Cardiac muscle cell (in vitro differentiated cells and primary cell): ENCODE results near the gene TSPAN9. TPM values are rescaled to one million over a fixed set of nuclear protein-coding genes. Genes with fewer than 3 reads are reported as not detected.

Source experiments
- DNase-seq, 2 donors: peaks; one replicate each; pipeline versions ENCODE4 v3.0.0 to v3.0.0-alpha.2; 2010 to 2017; ENCODE audit warnings: low read depth in 1 of 2, low spot score in 1 of 2
- H3K27ac ChIP-seq: fragments of 200-600 bp; sonication (generic); 2 replicates; pipeline ENCODE4 v1.5.1; 2016
- H3K27me3 ChIP-seq: fragments of 200-600 bp; sonication (generic); 2 replicates; pipeline ENCODE4 v1.6.0; 2016; ENCODE audit warnings: control low read depth
- H3K36me3 ChIP-seq: fragments of 200-600 bp; sonication (generic); 2 replicates; pipeline ENCODE4 v1.5.1; 2016; ENCODE audit warnings: control low read depth
- H3K4me1 ChIP-seq: fragments of 200-600 bp; sonication (generic); 2 replicates; pipeline ENCODE4 v1.8.1; 2017; ENCODE audit warnings: low read depth, mild to moderate bottlenecking, mixed run types
- H3K4me3 ChIP-seq: fragments of 200-600 bp; sonication (generic); 2 replicates; pipeline ENCODE4 v1.5.1; 2016; ENCODE audit warnings: mild to moderate bottlenecking
- H3K9me3 ChIP-seq: fragments of 200-600 bp; sonication (generic); 2 replicates; pipeline ENCODE4 v1.5.1; 2017; ENCODE audit warnings: low read depth, mild to moderate bottlenecking, control low read depth
- polyA plus RNA-seq: library from polyadenylated mRNA; unstranded; fragments of >200 nt; fragmentation: Nextera tagmentation; extraction: Ambion mirVana; gene quantifications from 2 replicates; pipeline ENCODE4 v1.2.1, GENCODE V29; 2016
- total RNA-seq: library from RNA; depleted of rRNA; stranded (reverse); fragments of >200 nt; gene quantifications from 2 replicates; pipeline ENCODE4 v1.2.3, GENCODE V29; 2016
- TF ChIP-seq, protein P1 (sequence below): IDR thresholded peaks from 2 replicates; pipeline ENCODE4 v1.5.1; 2012; ENCODE audit warnings: low read depth, mild to moderate bottlenecking, low read length

The TSPAN9 gene
- total and polyA plus RNA-seq, 2 experiments from 2014 or later = 13.3 to 199 TPM

DNA sequence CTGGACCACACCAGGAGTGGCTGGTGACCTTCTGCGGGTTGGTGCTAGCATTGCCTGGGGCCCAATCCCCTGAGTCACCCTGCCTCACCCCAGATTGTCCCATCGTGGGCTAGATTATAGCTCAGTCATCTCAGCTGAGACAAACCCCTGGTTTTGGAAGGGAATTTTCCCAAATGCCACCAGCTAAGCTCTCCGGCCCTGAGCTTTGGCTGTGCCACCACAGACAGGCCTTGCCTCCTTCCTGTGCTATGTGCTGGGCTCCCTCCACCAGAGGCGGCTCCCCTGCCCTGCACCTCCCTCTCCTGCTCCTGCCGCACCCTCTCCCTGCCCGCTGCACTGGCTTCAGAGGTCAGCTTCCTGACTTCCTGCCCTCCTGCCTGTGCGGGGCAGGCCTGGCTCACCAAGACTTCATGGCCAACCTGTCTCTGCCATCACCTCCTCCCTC is 196.3 kb downstream of the TSPAN9 start:
- no peak overlapping the region for H3K27ac ChIP-seq
- H3K36me3 ChIP-seq = no peaks in the 10 kb centered on the region
- H3K9me3 ChIP-seq = no peaks in the 10 kb centered on the region
- TF ChIP-seq, protein P1, sequence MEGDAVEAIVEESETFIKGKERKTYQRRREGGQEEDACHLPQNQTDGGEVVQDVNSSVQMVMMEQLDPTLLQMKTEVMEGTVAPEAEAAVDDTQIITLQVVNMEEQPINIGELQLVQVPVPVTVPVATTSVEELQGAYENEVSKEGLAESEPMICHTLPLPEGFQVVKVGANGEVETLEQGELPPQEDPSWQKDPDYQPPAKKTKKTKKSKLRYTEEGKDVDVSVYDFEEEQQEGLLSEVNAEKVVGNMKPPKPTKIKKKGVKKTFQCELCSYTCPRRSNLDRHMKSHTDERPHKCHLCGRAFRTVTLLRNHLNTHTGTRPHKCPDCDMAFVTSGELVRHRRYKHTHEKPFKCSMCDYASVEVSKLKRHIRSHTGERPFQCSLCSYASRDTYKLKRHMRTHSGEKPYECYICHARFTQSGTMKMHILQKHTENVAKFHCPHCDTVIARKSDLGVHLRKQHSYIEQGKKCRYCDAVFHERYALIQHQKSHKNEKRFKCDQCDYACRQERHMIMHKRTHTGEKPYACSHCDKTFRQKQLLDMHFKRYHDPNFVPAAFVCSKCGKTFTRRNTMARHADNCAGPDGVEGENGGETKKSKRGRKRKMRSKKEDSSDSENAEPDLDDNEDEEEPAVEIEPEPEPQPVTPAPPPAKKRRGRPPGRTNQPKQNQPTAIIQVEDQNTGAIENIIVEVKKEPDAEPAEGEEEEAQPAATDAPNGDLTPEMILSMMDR = no peak
- H3K4me1 ChIP-seq = no peaks in the 10 kb centered on the region
- H3K4me3 ChIP-seq = no peak overlapping the region
- no peak for DNase-seq
- H3K27me3 ChIP-seq = no peaks in the 10 kb centered on the region

DNA sequence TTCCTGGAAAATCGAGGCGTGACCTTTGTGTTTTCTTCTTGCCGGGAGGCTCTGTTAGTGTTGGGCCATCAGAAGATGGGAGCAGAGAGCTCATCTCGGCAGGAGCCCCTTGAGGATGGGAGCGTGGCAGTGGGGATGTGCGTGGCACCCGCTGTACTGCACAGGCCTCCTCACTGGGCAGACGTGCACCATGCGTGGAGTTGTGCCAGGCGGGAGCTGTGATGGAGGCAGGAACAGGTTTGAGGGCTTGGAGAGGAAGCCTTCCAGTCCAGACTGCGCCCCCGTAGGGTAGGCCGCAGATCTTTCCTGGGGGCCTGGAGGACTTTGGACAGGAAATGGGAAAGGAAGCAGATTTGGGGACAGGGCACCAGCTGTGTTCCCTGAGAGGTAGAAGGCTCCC is 197.5 kb downstream of the TSPAN9 start:
- no peak overlapping the region for H3K27ac ChIP-seq
- no peaks in the 10 kb centered on the region for H3K36me3 ChIP-seq
- H3K27me3 ChIP-seq = no peaks in the 10 kb centered on the region
- no peak for DNase-seq
- H3K9me3 ChIP-seq = no peaks in the 10 kb centered on the region
- H3K4me1 ChIP-seq = no peaks in the 10 kb centered on the region
- TF ChIP-seq, protein P1 = no peak
- no peak overlapping the region for H3K4me3 ChIP-seq

DNA sequence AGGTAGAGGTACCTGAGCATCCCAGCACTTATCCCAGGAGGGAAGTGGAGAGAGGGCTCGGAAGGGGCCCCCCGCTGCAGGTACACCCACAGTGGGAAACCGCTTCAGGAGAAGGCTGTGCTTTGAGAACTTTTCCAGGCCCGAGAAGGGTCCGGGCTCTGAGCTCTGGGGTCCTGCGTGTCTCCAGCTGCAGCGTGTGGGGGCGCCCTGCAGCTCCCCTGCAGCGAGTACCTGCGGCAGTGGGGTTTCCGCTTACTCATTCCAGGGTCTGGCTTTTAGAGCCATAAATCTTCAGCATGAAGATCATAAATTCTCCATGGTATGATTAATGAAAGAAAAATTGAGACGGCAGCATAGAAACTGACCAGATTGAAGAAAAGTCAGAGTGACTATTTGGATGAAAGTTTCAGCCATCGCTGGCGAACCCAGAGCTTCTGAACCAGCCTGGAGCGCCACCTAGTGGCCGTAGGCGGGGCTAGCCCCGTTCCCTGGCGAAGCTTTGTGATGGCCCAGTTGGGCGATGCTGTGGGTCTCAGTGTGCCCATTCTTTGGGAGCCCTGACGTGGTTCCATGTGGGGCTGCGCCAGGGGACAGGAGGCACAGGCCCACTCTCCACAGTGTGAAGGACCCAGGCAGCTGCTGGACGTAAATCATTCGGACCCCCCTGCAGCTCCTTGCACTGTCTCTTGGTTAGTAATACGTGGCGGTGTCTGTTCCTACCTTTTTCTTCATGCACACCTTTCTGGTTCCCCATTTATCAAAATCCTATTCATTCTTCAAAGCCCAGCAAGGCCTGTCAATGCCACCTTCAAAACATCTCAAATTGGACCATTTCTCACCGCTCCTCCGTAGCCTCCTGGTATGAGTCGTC is 198.2 kb downstream of the TSPAN9 start:
- peak; percentile 77 to 84 for DNase-seq
- H3K27ac ChIP-seq = no peak overlapping the region
- TF ChIP-seq, protein P1 = peak; percentile 97
- no peaks in the 10 kb centered on the region for H3K27me3 ChIP-seq
- H3K9me3 ChIP-seq = no peaks in the 10 kb centered on the region
- H3K4me1 ChIP-seq = no peaks in the 10 kb centered on the region
- H3K36me3 ChIP-seq = no peaks in the 10 kb centered on the region
- no peak overlapping the region for H3K4me3 ChIP-seq

DNA sequence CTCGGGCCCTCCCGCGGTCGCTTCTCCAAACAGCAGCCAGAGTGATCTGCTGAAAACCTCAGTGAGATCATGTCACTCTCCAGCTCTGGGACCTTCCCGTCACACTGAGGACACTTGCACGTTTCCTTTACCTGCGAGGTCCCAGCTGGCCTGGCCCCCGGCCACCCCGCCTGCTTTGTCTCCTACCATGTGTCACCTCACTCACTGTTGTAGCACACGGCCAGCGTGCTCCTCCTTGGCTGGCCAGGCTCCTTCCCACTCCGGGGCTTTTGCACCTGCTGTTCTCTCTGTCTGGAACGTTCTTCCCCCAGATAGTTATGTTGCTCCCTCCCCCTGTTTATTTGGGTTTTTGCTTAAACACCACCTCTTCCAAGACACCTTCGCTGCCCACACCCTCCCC is 199.0 kb downstream of the TSPAN9 start:
- Histone ChIP-seq H3K4me1 (peaks cover under 1% of the 10 kb centered on the region), H3K9me3 (no peaks in the 10 kb centered on the region), H3K27me3 (no peaks in the 10 kb centered on the region), H3K36me3 (no peaks in the 10 kb centered on the region), H3K4me3 (no peak overlapping the region), H3K27ac (no peak overlapping the region)
- TF ChIP-seq, protein P1 = no peak
- no peak for DNase-seq

DNA sequence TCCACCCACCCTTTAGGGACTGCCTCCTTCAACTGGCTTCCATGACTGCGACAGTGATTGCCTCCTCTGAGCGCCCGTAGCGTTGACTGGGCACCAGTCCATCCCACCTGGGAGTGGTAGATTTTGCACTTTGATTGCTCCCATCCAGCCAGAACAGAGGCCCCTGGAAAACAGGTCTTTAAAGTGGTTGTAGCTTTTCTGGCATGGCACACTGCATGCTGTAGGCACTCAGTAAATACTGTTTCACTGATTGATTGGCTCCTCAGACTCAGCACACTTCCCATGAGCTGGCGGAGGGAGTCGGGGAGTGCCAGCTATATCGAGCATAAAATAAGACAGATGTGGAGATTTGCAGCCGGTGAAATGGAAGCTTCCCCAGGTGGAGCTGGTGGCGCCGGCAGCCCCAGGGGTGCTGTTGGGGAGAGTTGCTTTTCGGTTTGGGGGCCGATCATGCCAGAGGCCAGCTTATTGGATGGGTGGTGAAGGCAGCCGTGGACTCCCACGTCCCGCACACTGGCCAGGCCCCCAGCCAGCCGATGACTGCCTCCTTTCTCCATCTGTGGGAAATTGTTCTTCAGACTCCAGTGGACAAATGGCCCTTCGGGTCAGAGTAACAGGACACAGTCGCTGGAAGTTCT is 200.2 kb downstream of the TSPAN9 start:
- Histone ChIP-seq H3K9me3 (no peaks in the 10 kb centered on the region), H3K27ac (no peak overlapping the region), H3K36me3 (no peaks in the 10 kb centered on the region), H3K4me3 (no peak overlapping the region), H3K4me1 (peaks cover 12% of the 10 kb centered on the region), H3K27me3 (no peaks in the 10 kb centered on the region)
- no peak for DNase-seq
- TF ChIP-seq, protein P1 = no peak
